HepG2 (cell line): ENCODE results near the gene PSMB4. TPM values are rescaled to one million over a fixed set of nuclear protein-coding genes. Genes with fewer than 3 reads are reported as not detected.

Experiments
- ATAC-seq: fragments of 200-7000 bp; cut with Tn5 transposase; 3 replicates; pipeline ENCODE4 v1.9.1; 2020; ENCODE audit warnings: mild to moderate bottlenecking, moderate library complexity
- BruUV-seq: library from RNA; stranded (reverse); fragments of 400-500 nt; replicated peaks from 2 replicates; lab custom pipeline; 2021; lab: Mats Ljungman, UMichigan
- CTCF ChIA-PET: fragments of 300-600 bp; formaldehyde crosslinking; extraction: SDS; loops from one replicate; lab custom pipeline; 2021; ENCODE audit warnings: low total read pairs, inconsistent platforms, low intra/inter-chr PET ratio; lab: Yijun Ruan, JAX
- POLR2A ChIA-PET: fragments of 350-600 bp; sonication (Branson Sonifier 250); formaldehyde crosslinking; loops from one replicate; lab custom pipeline; 2020; ENCODE audit warnings: antibody characterized with exemption, inconsistent platforms; lab: Yijun Ruan, JAX
- DNase-seq: peaks from one replicate; pipeline ENCODE4 v3.0.0-alpha.2; 2015; ENCODE audit warnings: low spot score
- FAIRE-seq: peaks from 3 replicates; lab custom pipeline; 2011; peaks lifted over from hg19 to GRCh38; lab: Jason Lieb, UNC
- H2AFZ ChIP-seq: one replicate; pipeline ENCODE4 v1.6.1; 2011; ENCODE audit warnings: low read length, inconsistent platforms
- H3K27ac ChIP-seq: fragments of 300-600 bp; 3 replicates; pipeline ENCODE4 v1.8.0; 2011; ENCODE audit warnings: mixed run types, mild to moderate bottlenecking, mixed read lengths, low read length, inconsistent platforms; ENCODE audit not compliant: insufficient read depth; ENCODE audit errors: extremely low read length
- H3K27me3 ChIP-seq, 2 experiments: fragments of 200-600 bp in 1 of 2; 2 replicates in 1 of 2; 3 replicates in 1 of 2; pipeline versions ENCODE4 v1.6.0 to v1.8.0; 2011; ENCODE audit warnings: low read length in 2 of 2, mild to moderate bottlenecking in 2 of 2, moderate library complexity in 2 of 2, inconsistent platforms in 1 of 2; ENCODE audit not compliant: insufficient read depth in 2 of 2, control insufficient read depth in 1 of 2
- H3K36me3 ChIP-seq, 2 experiments: fragments of 200-600 bp in 1 of 2; replicated peaks in 1 of 2; 2 replicates in 1 of 2; 3 replicates in 1 of 2; pipeline versions ENCODE4 v1.5.1 to v1.8.0; 2011; ENCODE audit warnings: low read length in 2 of 2, inconsistent platforms in 1 of 2; ENCODE audit not compliant: insufficient read depth in 2 of 2, control insufficient read depth in 1 of 2
- H3K4me1 ChIP-seq: 2 replicates; pipeline ENCODE4 v1.5.1; 2012; ENCODE audit warnings: low read length, inconsistent platforms; ENCODE audit not compliant: insufficient read depth
- H3K4me2 ChIP-seq: 2 replicates; pipeline ENCODE4 v1.6.0; 2011; ENCODE audit warnings: low read depth, low read length, inconsistent platforms
- H3K4me3 ChIP-seq, 3 experiments: fragments of 200-600 bp in 1 of 3; sonication (generic), shearing (Covaris generic) in 1 of 3; replicated peaks in 1 of 3; 2 replicates each; pipeline ENCODE4 v1.5.1; 2011 to 2016; ENCODE audit warnings: low read length in 3 of 3, inconsistent platforms in 2 of 3, low read depth in 2 of 3, mild to moderate bottlenecking in 2 of 3, control low read depth in 1 of 3, mixed read lengths in 1 of 3; ENCODE audit not compliant: insufficient read depth in 1 of 3
- H3K79me2 ChIP-seq: one replicate; pipeline ENCODE4 v1.6.1; 2011; ENCODE audit warnings: low read length, inconsistent platforms; ENCODE audit not compliant: insufficient read depth
- H3K9ac ChIP-seq: 2 replicates; pipeline ENCODE4 v1.6.0; 2011; ENCODE audit warnings: mild to moderate bottlenecking, low read depth, low read length, inconsistent platforms; ENCODE audit not compliant: insufficient read depth
- H3K9me3 ChIP-seq: 2 replicates; pipeline ENCODE4 v1.5.1; 2012; ENCODE audit warnings: mild to moderate bottlenecking, low read length
- H4K20me1 ChIP-seq: 2 replicates; pipeline ENCODE4 v1.6.0; 2011; ENCODE audit warnings: inconsistent platforms, mild to moderate bottlenecking, low read length, moderate library complexity; ENCODE audit not compliant: insufficient read depth
- KDM5A ChIP-seq: fragments of 200-600 bp; sonication (generic); IDR thresholded peaks from 2 replicates; pipeline ENCODE4 v1.7.0; 2018; ENCODE audit warnings: antibody characterized with exemption, mild to moderate bottlenecking, low read length, borderline replicate concordance
- MEIS2 ChIP-seq: sonication (generic); formaldehyde crosslinking; IDR thresholded peaks from 2 replicates; pipeline ENCODE4 v1.9.0; 2021; ENCODE audit warnings: mild to moderate bottlenecking, missing genetic modification reagents
- NBN ChIP-seq: fragments of 450-650 bp; conservative IDR thresholded peaks from 2 replicates; pipeline ENCODE4 v1.6.1; 2017
- NFE2 ChIP-seq: sonication (generic); formaldehyde crosslinking; IDR thresholded peaks from 2 replicates; pipeline ENCODE4 v1.4.0; 2020; ENCODE audit warnings: missing genetic modification reagents
- PHF8 ChIP-seq: sonication (generic); formaldehyde crosslinking; IDR thresholded peaks from 2 replicates; pipeline ENCODE4 v1.5.0; 2020; ENCODE audit warnings: missing genetic modification reagents
- POLR2AphosphoS2 ChIP-seq: IDR thresholded peaks from 2 replicates; pipeline ENCODE4 v1.6.1; 2011; ENCODE audit warnings: low read depth, low read length, improper control_type of control experiment
- SRSF9 ChIP-seq: fragments of 200-400 bp; formaldehyde crosslinking; IDR thresholded peaks from 2 replicates; pipeline ENCODE4 v1.6.1; 2018; ENCODE audit warnings: borderline replicate concordance, mild to moderate bottlenecking, low read depth, low read length; ENCODE audit not compliant: insufficient read depth, poor library complexity, severe bottlenecking
- SYNCRIP ChIP-seq: fragments of 200-400 bp; formaldehyde crosslinking; IDR thresholded peaks from 2 replicates; pipeline ENCODE4 v1.6.1; 2018; ENCODE audit warnings: mild to moderate bottlenecking, low read depth, low read length; ENCODE audit not compliant: insufficient read depth
- ZFP62 ChIP-seq: sonication (generic); formaldehyde crosslinking; IDR thresholded peaks from 2 replicates; pipeline ENCODE4 v1.4.0; 2020; ENCODE audit warnings: missing genetic modification reagents
- ZNF205 ChIP-seq: IDR thresholded peaks from 2 replicates; pipeline ENCODE4 v1.6.1; 2018; ENCODE audit warnings: missing biosample characterization, missing genetic modification reagents
- ZNF556 ChIP-seq: sonication (generic); formaldehyde crosslinking; IDR thresholded peaks from 2 replicates; pipeline ENCODE4 v1.4.0; 2020; ENCODE audit warnings: mild to moderate bottlenecking, missing genetic modification reagents, borderline replicate concordance
- ZNF569 ChIP-seq: sonication (generic); formaldehyde crosslinking; IDR thresholded peaks from 2 replicates; pipeline ENCODE4 v1.5.0; 2020; ENCODE audit warnings: mild to moderate bottlenecking, missing genetic modification reagents, moderate library complexity, borderline replicate concordance
- ZSCAN30 ChIP-seq: sonication (generic); formaldehyde crosslinking; IDR thresholded peaks from 2 replicates; pipeline ENCODE4 v1.5.0; 2020; ENCODE audit warnings: mild to moderate bottlenecking, missing genetic modification reagents
- in situ Hi-C: cut with HindIII; loops from 2 replicates; pipeline ENCODE4 v1.10.0; 2017; ENCODE audit warnings: low pct_unique_long_range_greater_than_20kb; ENCODE audit not compliant: extremely low pct_ligation_motif_present
- intact Hi-C: fragments of 100-400 bp; cut with micrococcal nuclease; formaldehyde crosslinking; loops from one replicate; pipeline ENCODE4 v1.10.0; 2022; ENCODE audit not compliant: unreplicated experiment
- polyA plus RNA-seq, 8 experiments: library from polyadenylated mRNA; depleted of rRNA in 3 of 8; stranded (reverse) in 7 of 8; unstranded in 1 of 8; fragments of >200 nt; fragmentation: Illumina TruSeq in 4 of 8; extraction: Trizol in 4 of 8; gene quantifications; 2 replicates each; pipeline versions ENCODE4 v1.2.1 to v1.2.3, GENCODE V29; 2011 to 2016; ENCODE audit warnings: low read depth in 4 of 8, missing spikeins in 1 of 8, mixed read lengths in 1 of 8; ENCODE audit not compliant: insufficient read depth in 1 of 8
- total RNA-seq, 5 experiments: library from RNA; depleted of rRNA; stranded (reverse); fragments of >200 nt; fragmentation: Illumina TruSeq; extraction: Trizol; gene quantifications; 2 replicates each; pipeline ENCODE4 v1.2.3, GENCODE V29; 2016; ENCODE audit warnings: low read depth in 1 of 5
- TF ChIP-seq, protein P1 (sequence below): sonication (generic); formaldehyde crosslinking; conservative IDR thresholded peaks from 2 replicates; pipeline ENCODE4 v1.4.0; 2020; ENCODE audit warnings: missing genetic modification reagents
- TF ChIP-seq, protein P2 (sequence below): sonication (generic); formaldehyde crosslinking; IDR thresholded peaks from 2 replicates; pipeline ENCODE4 v1.4.0; 2020; ENCODE audit warnings: missing genetic modification reagents, borderline replicate concordance
- TF ChIP-seq, protein P3 (sequence below): sonication (generic); formaldehyde crosslinking; IDR thresholded peaks from 2 replicates; pipeline ENCODE4 v1.9.0; 2021; ENCODE audit warnings: missing genetic modification reagents, borderline replicate concordance
- TF ChIP-seq, protein P4 (sequence below): sonication (generic); formaldehyde crosslinking; IDR thresholded peaks from 2 replicates; pipeline ENCODE4 v1.8.1; 2022; ENCODE audit warnings: low read depth, mild to moderate bottlenecking, missing genetic modification reagents

The PSMB4 gene
- total and polyA plus RNA-seq, 2 of the 13 experiments (the other 11 are each of a cell fraction or from before 2014, with no cell fraction given) = 336 to 383 TPM

GRCh38 chr1:151393583-151393982, 5.8 kb upstream of the PSMB4 start:
- H3K27ac ChIP-seq = no peak overlapping the region
- BruUV-seq = no TSS peak
- no peak overlapping the region for H3K4me3 ChIP-seq
- peaks cover 16% of the 10 kb centered on the region for H3K4me1 ChIP-seq
- no peaks in the 10 kb centered on the region for H3K9me3 ChIP-seq
- no peaks in the 10 kb centered on the region for H3K36me3 ChIP-seq
- no peak overlapping the region for H3K9ac ChIP-seq
- H3K27me3 ChIP-seq = no peaks in the 10 kb centered on the region
- DNase-seq (no peak), ATAC-seq (no peak), FAIRE-seq (no peak)
- in situ Hi-C loops = no loop called here
- POLR2A ChIA-PET = no interaction called here
- intact Hi-C loops = no loop called here
- no peak overlapping the region for H3K4me2 ChIP-seq
- no peak overlapping the region for H2AFZ ChIP-seq
- CTCF ChIA-PET = no interaction called here
- H4K20me1 ChIP-seq = no peaks in the 10 kb centered on the region
- H3K79me2 ChIP-seq = no peaks in the 10 kb centered on the region
- TF ChIP-seq SRSF9 (no peak), ZFP62 (CRISPR knock-in tag) (no peak), ZNF556 (no peak), NFE2 (CRISPR knock-in tag) (no peak), NBN (no peak), ZNF205 (no peak), ZNF569 (CRISPR knock-in tag) (no peak), MEIS2 (CRISPR knock-in tag) (no peak), PHF8 (CRISPR knock-in tag) (no peak), POLR2AphosphoS2 (no peak), KDM5A (no peak), ZSCAN30 (CRISPR knock-in tag) (no peak), SYNCRIP (no peak)
- TF ChIP-seq, protein P1, sequence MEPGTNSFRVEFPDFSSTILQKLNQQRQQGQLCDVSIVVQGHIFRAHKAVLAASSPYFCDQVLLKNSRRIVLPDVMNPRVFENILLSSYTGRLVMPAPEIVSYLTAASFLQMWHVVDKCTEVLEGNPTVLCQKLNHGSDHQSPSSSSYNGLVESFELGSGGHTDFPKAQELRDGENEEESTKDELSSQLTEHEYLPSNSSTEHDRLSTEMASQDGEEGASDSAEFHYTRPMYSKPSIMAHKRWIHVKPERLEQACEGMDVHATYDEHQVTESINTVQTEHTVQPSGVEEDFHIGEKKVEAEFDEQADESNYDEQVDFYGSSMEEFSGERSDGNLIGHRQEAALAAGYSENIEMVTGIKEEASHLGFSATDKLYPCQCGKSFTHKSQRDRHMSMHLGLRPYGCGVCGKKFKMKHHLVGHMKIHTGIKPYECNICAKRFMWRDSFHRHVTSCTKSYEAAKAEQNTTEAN = no peak
- TF ChIP-seq, protein P2, sequence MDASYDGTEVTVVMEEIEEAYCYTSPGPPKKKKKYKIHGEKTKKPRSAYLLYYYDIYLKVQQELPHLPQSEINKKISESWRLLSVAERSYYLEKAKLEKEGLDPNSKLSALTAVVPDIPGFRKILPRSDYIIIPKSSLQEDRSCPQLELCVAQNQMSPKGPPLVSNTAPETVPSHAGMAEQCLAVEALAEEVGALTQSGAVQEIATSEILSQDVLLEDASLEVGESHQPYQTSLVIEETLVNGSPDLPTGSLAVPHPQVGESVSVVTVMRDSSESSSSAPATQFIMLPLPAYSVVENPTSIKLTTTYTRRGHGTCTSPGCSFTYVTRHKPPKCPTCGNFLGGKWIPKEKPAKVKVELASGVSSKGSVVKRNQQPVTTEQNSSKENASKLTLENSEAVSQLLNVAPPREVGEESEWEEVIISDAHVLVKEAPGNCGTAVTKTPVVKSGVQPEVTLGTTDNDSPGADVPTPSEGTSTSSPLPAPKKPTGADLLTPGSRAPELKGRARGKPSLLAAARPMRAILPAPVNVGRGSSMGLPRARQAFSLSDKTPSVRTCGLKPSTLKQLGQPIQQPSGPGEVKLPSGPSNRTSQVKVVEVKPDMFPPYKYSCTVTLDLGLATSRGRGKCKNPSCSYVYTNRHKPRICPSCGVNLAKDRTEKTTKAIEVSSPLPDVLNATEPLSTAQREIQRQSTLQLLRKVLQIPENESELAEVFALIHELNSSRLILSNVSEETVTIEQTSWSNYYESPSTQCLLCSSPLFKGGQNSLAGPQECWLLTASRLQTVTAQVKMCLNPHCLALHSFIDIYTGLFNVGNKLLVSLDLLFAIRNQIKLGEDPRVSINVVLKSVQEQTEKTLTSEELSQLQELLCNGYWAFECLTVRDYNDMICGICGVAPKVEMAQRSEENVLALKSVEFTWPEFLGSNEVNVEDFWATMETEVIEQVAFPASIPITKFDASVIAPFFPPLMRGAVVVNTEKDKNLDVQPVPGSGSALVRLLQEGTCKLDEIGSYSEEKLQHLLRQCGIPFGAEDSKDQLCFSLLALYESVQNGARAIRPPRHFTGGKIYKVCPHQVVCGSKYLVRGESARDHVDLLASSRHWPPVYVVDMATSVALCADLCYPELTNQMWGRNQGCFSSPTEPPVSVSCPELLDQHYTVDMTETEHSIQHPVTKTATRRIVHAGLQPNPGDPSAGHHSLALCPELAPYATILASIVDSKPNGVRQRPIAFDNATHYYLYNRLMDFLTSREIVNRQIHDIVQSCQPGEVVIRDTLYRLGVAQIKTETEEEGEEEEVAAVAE (CRISPR knock-in tag) = no peak
- TF ChIP-seq, protein P3, sequence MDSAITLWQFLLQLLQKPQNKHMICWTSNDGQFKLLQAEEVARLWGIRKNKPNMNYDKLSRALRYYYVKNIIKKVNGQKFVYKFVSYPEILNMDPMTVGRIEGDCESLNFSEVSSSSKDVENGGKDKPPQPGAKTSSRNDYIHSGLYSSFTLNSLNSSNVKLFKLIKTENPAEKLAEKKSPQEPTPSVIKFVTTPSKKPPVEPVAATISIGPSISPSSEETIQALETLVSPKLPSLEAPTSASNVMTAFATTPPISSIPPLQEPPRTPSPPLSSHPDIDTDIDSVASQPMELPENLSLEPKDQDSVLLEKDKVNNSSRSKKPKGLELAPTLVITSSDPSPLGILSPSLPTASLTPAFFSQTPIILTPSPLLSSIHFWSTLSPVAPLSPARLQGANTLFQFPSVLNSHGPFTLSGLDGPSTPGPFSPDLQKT (CRISPR knock-in tag) = no peak
- TF ChIP-seq, protein P4, sequence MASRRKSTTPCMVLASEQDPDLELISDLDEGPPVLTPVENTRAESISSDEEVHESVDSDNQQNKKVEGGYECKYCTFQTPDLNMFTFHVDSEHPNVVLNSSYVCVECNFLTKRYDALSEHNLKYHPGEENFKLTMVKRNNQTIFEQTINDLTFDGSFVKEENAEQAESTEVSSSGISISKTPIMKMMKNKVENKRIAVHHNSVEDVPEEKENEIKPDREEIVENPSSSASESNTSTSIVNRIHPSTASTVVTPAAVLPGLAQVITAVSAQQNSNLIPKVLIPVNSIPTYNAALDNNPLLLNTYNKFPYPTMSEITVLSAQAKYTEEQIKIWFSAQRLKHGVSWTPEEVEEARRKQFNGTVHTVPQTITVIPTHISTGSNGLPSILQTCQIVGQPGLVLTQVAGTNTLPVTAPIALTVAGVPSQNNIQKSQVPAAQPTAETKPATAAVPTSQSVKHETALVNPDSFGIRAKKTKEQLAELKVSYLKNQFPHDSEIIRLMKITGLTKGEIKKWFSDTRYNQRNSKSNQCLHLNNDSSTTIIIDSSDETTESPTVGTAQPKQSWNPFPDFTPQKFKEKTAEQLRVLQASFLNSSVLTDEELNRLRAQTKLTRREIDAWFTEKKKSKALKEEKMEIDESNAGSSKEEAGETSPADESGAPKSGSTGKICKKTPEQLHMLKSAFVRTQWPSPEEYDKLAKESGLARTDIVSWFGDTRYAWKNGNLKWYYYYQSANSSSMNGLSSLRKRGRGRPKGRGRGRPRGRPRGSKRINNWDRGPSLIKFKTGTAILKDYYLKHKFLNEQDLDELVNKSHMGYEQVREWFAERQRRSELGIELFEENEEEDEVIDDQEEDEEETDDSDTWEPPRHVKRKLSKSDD (CRISPR knock-in tag) = no peak
